Ramos (cell line): Measurements from ENCODE around the gene GPC1.

Source experiments
- in situ Hi-C: fragments of 300-500 bp; cut with MboI; formaldehyde crosslinking; loops from one replicate; pipeline ENCODE4 v1.14.3; 2022; ENCODE audit warnings: low sequenced_read_pairs; ENCODE audit not compliant: unreplicated experiment

Gene GPC1

GRCh38 chr2:240428245-240428644 lies 7.2 kb upstream of the GPC1 start:
- in situ Hi-C loops: no loop called here

- in situ Hi-C loops: no loop called here
These were observed 6.1 kb upstream of the GPC1 start for GRCh38 chr2:240429341-240429871.

- in situ Hi-C loops: no loop called here
These were observed 5.5 kb upstream of the GPC1 start for GRCh38 chr2:240429872-240430491.

- in situ Hi-C loops: no loop called here
These were observed 4.9 kb upstream of the GPC1 start for GRCh38 chr2:240430595-240430994.

GRCh38 chr2:240431271-240431660 lies 4.2 kb upstream of the GPC1 start:
- in situ Hi-C loops: no loop called here

- in situ Hi-C loops: no loop called here
These were observed 3.6 kb upstream of the GPC1 start for GRCh38 chr2:240431661-240432424.

GRCh38 chr2:240432430-240432819 lies 3.0 kb upstream of the GPC1 start:
- in situ Hi-C loops: no loop called here

GRCh38 chr2:240432820-240433801 lies 2.4 kb upstream of the GPC1 start:
- in situ Hi-C loops: no loop called here

- in situ Hi-C loops: no loop called here
These were observed 1.3 kb upstream of the GPC1 start for GRCh38 chr2:240433973-240434727.

- in situ Hi-C loops: loop anchor here (5.0 kb wide), 1 partner anchor 208 kb away; no protein-coding TSS in a partner anchor
These were observed 571 bp upstream of the GPC1 start for GRCh38 chr2:240434728-240435456.

- in situ Hi-C loops: loop anchor here (5.0 kb wide), 1 partner anchor 209 kb away; no protein-coding TSS in a partner anchor
These were observed 652 bp downstream of the GPC1 start for GRCh38 chr2:240435948-240436682.

- in situ Hi-C loops: loop anchor here (5.0 kb wide), 1 partner anchor 210 kb away; no protein-coding TSS in a partner anchor
These were observed 1.5 kb downstream of the GPC1 start for GRCh38 chr2:240436683-240437550.

- in situ Hi-C loops: loop anchor here (5.0 kb wide), 1 partner anchor 210 kb away; no protein-coding TSS in a partner anchor
These were observed 2.0 kb downstream of the GPC1 start for GRCh38 chr2:240437551-240437860.

GRCh38 chr2:240437861-240438809 lies 2.7 kb downstream of the GPC1 start:
- in situ Hi-C loops: loop anchor here (5.0 kb wide), 1 partner anchor 211 kb away; no protein-coding TSS in a partner anchor

GRCh38 chr2:240438810-240439697 lies 3.6 kb downstream of the GPC1 start:
- in situ Hi-C loops: loop anchor here (5.0 kb wide), 1 partner anchor 212 kb away; no protein-coding TSS in a partner anchor
